Activated CD4-positive, alpha-beta T cell treated with anti-CD3 and anti-CD28 coated beads, Interleukin-2, amount 10 ng/mL, durations not matched to agents 7 days and 5 days (primary cell): ENCODE results near the gene ADGRL4. TPM values are rescaled to one million over a fixed set of nuclear protein-coding genes. Genes with fewer than 3 reads are reported as not detected.
A peak's percentile ranks its signal among the peaks of the same experiment; 100 is the strongest.

Source experiments
- CTCF ChIA-PET: fragments of 350-600 bp; sonication (Branson Sonifier 250); formaldehyde crosslinking; loops from one replicate; lab custom pipeline; 2021; ENCODE audit warnings: antibody characterized with exemption; lab: Charles Lee
- POLR2A ChIA-PET: fragments of 350-600 bp; sonication (Branson Sonifier 250); formaldehyde crosslinking; loops from one replicate; lab custom pipeline; 2021; ENCODE audit warnings: antibody characterized with exemption; lab: Charles Lee
- DNase-seq: peaks from one replicate; pipeline ENCODE4 v3.0.0-alpha.2; 2020
- H3K27ac Mint-ChIP-seq: one replicate; pipeline ENCODE4 v1.8.0; 2021; ENCODE audit warnings: mild to moderate bottlenecking, moderate library complexity, mixed read lengths
- H3K27me3 Mint-ChIP-seq: one replicate; pipeline ENCODE4 v1.8.0; 2021; ENCODE audit warnings: mixed read lengths
- H3K36me3 Mint-ChIP-seq: one replicate; pipeline ENCODE4 v1.8.0; 2021; ENCODE audit warnings: low read depth, mixed read lengths
- H3K4me1 Mint-ChIP-seq: one replicate; pipeline ENCODE4 v1.8.0; 2021; ENCODE audit warnings: mixed read lengths
- H3K4me3 Mint-ChIP-seq: one replicate; pipeline ENCODE4 v1.8.0; 2021; ENCODE audit warnings: mild to moderate bottlenecking, moderate library complexity, mixed read lengths
- H3K9me3 Mint-ChIP-seq: one replicate; pipeline ENCODE4 v1.8.0; 2021; ENCODE audit warnings: mixed read lengths
- total RNA-seq, 2 experiments: library from RNA; stranded (reverse); gene quantifications; one replicate each; pipeline ENCODE4 v1.2.3, GENCODE V29; 2021

ADGRL4 gene
- total RNA-seq, result not detected

- peaks cover 8% of the 10 kb centered on the region for H3K27me3 Mint-ChIP-seq
- no peaks in the 10 kb centered on the region for H3K9me3 Mint-ChIP-seq
- DNase-seq, result no peak
- ChIA-PET POLR2A (no interaction called here), CTCF (no interaction called here)
- no peak within 1 kb of the TSS for H3K4me3 Mint-ChIP-seq
- no peak within 1 kb of the TSS for H3K27ac Mint-ChIP-seq
- no peaks in the 10 kb centered on the region for H3K36me3 Mint-ChIP-seq
- no peaks in the 10 kb centered on the region for H3K4me1 Mint-ChIP-seq
Observed at GRCh38 chr1:79006564-79006963, at the start of gene ADGRL4. ADGRL4 (minus strand) TSS chr1:79006730; CDS start chr1:79006654, 76 bp downstream.

GRCh38 chr1:79055856-79056255 is 49.3 kb upstream of the ADGRL4 start:
- DNase-seq, result no peak
- POLR2A ChIA-PET, result no interaction called here
- Mint-ChIP-seq H3K27ac (no peak overlapping the region), H3K9me3 (peaks cover 9% of the 10 kb centered on the region), H3K27me3 (peaks cover 2% of the 10 kb centered on the region), H3K4me3 (no peak overlapping the region), H3K4me1 (peaks cover 10% of the 10 kb centered on the region), H3K36me3 (no peaks in the 10 kb centered on the region)
- CTCF ChIA-PET, result no interaction called here

GRCh38 chr1:79052829-79053449 is 46.4 kb upstream of the ADGRL4 start:
- peak overlapping the region; percentile 69 for H3K4me3 Mint-ChIP-seq
- DNase-seq, result no peak
- H3K4me1 Mint-ChIP-seq, result peaks cover 10% of the 10 kb centered on the region
- H3K9me3 Mint-ChIP-seq, result peaks cover 14% of the 10 kb centered on the region
- CTCF ChIA-PET, result interaction anchor here (0.7 kb wide), 1 partner anchor 326 kb away, joined by 3 read pairs; no protein-coding TSS in a partner anchor
- H3K36me3 Mint-ChIP-seq, result no peaks in the 10 kb centered on the region
- peak overlapping the region; percentile 83 for H3K27ac Mint-ChIP-seq
- POLR2A ChIA-PET, result no interaction called here
- H3K27me3 Mint-ChIP-seq, result peaks cover 6% of the 10 kb centered on the region

- POLR2A ChIA-PET, result no interaction called here
- Mint-ChIP-seq H3K9me3 (peaks cover 4% of the 10 kb centered on the region), H3K4me3 (no peak overlapping the region), H3K27ac (no peak overlapping the region), H3K36me3 (no peaks in the 10 kb centered on the region), H3K4me1 (peaks cover 10% of the 10 kb centered on the region), H3K27me3 (peaks cover 7% of the 10 kb centered on the region)
- CTCF ChIA-PET, result no interaction called here
- DNase-seq, result no peak
Observed at GRCh38 chr1:79044974-79045650, 38.6 kb upstream of the ADGRL4 start.

DNA sequence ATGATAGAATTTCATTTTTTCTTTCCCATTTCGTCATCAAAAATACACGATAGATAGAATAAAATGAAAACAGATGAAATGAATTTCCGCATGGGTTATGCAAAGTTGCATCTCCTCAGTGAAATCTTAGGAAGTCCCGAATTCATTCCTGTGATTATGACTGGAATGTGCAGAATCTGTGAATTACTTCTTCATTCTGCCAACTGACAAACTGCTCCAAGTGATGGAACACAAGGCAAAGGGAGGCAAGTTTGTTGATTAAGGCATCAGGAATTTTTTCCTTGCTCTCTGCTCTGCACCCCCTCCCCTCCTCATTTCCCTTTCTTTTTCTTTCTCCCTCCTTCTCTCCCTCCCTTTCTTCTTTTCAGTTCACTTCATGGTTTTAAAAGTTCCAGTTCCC is 37.0 kb upstream of the ADGRL4 start:
- peaks cover 3% of the 10 kb centered on the region for H3K9me3 Mint-ChIP-seq
- H3K4me1 Mint-ChIP-seq, result peaks cover 12% of the 10 kb centered on the region
- POLR2A ChIA-PET, result no interaction called here
- H3K27me3 Mint-ChIP-seq, result peaks cover 4% of the 10 kb centered on the region
- CTCF ChIA-PET, result no interaction called here
- no peak for DNase-seq
- H3K36me3 Mint-ChIP-seq, result no peaks in the 10 kb centered on the region
- no peak overlapping the region for H3K4me3 Mint-ChIP-seq
- no peak overlapping the region for H3K27ac Mint-ChIP-seq

DNA sequence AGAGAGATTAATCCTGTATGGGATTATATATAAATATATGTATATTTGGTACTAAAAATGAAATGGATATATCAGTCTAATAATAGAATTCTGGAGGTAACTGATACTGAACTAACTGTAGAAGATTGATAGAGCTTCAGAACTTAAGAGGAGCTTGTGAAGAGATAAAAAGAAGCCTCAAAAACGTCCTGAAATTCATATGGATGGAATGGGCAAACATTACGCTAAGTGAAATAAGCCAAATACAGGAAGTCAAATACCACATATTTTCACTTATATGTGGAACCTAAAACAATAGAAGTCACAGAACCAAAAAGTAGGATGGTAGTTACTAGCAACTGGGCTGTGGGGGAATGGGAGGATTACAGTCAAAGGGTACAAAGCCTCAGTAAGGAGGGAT is 36.0 kb upstream of the ADGRL4 start:
- CTCF ChIA-PET, result no interaction called here
- DNase-seq, result no peak
- POLR2A ChIA-PET, result no interaction called here
- peaks cover 12% of the 10 kb centered on the region for H3K4me1 Mint-ChIP-seq
- peaks cover 8% of the 10 kb centered on the region for H3K9me3 Mint-ChIP-seq
- no peak overlapping the region for H3K27ac Mint-ChIP-seq
- H3K36me3 Mint-ChIP-seq, result no peaks in the 10 kb centered on the region
- no peak overlapping the region for H3K4me3 Mint-ChIP-seq
- H3K27me3 Mint-ChIP-seq, result peaks cover 4% of the 10 kb centered on the region

DNA sequence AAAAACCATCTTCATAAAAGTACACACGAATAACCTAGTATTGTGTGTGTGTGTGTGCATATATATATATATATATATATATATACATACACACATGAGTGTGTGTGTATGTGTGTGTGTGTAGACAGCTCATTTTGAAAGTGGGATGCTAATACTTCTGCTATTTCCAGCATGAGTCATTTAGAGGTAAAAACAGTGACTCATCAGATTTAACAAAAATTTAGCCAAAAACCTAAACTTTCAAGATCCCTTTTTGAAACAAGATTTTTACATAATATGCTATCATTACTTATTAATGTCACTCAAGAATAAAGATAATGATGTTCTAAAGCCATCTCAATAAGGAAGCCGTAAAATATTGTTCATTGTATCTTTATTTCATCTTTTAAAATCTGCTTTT is 35.6 kb upstream of the ADGRL4 start:
- H3K4me1 Mint-ChIP-seq, result peaks cover 12% of the 10 kb centered on the region
- peaks cover 12% of the 10 kb centered on the region for H3K9me3 Mint-ChIP-seq
- H3K27me3 Mint-ChIP-seq, result peaks cover 4% of the 10 kb centered on the region
- no peak overlapping the region for H3K4me3 Mint-ChIP-seq
- no peak overlapping the region for H3K27ac Mint-ChIP-seq
- POLR2A ChIA-PET, result no interaction called here
- CTCF ChIA-PET, result no interaction called here
- DNase-seq, result no peak
- H3K36me3 Mint-ChIP-seq, result no peaks in the 10 kb centered on the region

DNA sequence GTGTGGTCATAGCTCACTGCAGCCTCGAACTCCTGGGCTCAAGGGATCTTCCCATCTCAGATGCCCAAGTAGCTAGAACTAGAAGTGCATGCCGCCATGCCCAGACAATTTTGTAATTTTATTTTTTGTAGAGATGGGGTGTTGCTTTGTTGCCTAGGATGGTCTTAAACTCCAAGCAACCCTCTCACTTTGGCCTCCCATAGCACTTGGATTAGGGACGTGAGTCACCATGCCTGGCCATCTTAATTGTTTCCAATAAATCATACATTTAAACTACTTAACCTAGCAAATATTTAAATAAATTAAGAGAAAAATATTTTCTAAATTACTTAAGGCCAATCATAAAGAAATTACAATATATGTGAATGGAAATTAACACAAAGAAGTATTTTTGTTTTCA is 35.1 kb upstream of the ADGRL4 start:
- no peak overlapping the region for H3K4me3 Mint-ChIP-seq
- DNase-seq, result no peak
- POLR2A ChIA-PET, result no interaction called here
- peaks cover 12% of the 10 kb centered on the region for H3K4me1 Mint-ChIP-seq
- no peaks in the 10 kb centered on the region for H3K36me3 Mint-ChIP-seq
- H3K9me3 Mint-ChIP-seq, result peaks cover 12% of the 10 kb centered on the region
- H3K27ac Mint-ChIP-seq, result no peak overlapping the region
- peaks cover 4% of the 10 kb centered on the region for H3K27me3 Mint-ChIP-seq
- CTCF ChIA-PET, result no interaction called here

DNA sequence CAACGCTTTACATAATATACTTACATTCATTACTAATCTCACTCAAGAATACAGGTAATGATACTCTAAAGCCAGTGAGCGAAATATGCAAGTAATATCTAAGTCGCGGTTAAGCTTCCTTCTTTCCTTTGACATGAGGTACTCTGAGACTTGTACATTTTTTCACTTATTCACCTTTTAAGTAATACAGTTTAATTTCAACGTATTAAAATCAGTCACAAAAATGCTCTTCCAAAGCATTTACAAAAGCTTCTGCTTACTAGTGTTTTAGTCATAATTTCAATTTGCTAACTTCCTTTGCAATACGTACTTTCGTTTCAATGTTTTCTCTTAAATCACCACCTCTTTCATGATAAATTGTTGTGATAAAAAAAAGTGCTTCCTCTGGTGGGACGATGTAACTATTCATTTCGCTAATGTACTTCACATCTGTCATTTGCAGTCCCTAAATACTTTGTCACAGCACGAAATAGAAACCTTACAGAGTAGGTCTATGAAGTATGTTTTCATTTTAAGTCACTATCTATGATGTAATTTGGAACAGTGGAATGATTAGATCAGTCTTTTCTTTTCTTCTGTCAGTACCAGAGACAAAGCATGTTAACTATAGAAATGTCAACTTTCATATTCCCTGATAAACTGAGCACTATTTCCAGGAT is 34.0 kb upstream of the ADGRL4 start:
- peak overlapping the region; percentile 21 for H3K27ac Mint-ChIP-seq
- ChIA-PET CTCF (no interaction called here), POLR2A (no interaction called here)
- no peak for DNase-seq
- peak overlapping the region; percentile 66 for H3K4me3 Mint-ChIP-seq
- no peaks in the 10 kb centered on the region for H3K36me3 Mint-ChIP-seq
- H3K27me3 Mint-ChIP-seq, result peaks cover 4% of the 10 kb centered on the region
- H3K9me3 Mint-ChIP-seq, result peaks cover 18% of the 10 kb centered on the region
- peaks cover 12% of the 10 kb centered on the region for H3K4me1 Mint-ChIP-seq

- peaks cover 12% of the 10 kb centered on the region for H3K4me1 Mint-ChIP-seq
- no peak for DNase-seq
- ChIA-PET CTCF (no interaction called here), POLR2A (no interaction called here)
- H3K4me3 Mint-ChIP-seq, result no peak overlapping the region
- no peaks in the 10 kb centered on the region for H3K27me3 Mint-ChIP-seq
- peaks cover 18% of the 10 kb centered on the region for H3K9me3 Mint-ChIP-seq
- no peak overlapping the region for H3K27ac Mint-ChIP-seq
- H3K36me3 Mint-ChIP-seq, result no peaks in the 10 kb centered on the region
Observed at GRCh38 chr1:79037085-79037484, 30.6 kb upstream of the ADGRL4 start.

DNA sequence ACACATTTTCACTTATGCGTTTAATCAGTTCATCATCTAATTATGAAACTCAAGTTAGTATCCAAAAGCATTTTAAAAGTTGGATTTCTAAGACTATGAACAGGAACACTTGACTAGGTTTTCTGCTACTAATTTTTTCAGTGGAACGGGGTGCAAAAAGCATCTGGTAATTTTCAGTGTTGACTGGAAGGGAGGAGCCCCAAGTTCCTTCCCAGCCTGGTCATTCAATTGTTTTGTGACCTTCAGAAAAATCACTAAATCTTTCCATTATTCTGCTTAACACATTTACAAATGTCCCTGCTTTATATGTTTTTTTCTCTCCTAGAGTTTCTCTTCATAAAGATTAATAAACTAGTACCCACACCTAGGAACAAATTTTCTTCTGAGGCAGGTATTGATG is 6.0 kb upstream of the ADGRL4 start:
- H3K4me1 Mint-ChIP-seq, result no peaks in the 10 kb centered on the region
- H3K27me3 Mint-ChIP-seq, result no peaks in the 10 kb centered on the region
- DNase-seq, result no peak
- ChIA-PET CTCF (no interaction called here), POLR2A (no interaction called here)
- no peaks in the 10 kb centered on the region for H3K36me3 Mint-ChIP-seq
- H3K9me3 Mint-ChIP-seq, result no peaks in the 10 kb centered on the region
- no peak overlapping the region for H3K4me3 Mint-ChIP-seq
- no peak overlapping the region for H3K27ac Mint-ChIP-seq

DNA sequence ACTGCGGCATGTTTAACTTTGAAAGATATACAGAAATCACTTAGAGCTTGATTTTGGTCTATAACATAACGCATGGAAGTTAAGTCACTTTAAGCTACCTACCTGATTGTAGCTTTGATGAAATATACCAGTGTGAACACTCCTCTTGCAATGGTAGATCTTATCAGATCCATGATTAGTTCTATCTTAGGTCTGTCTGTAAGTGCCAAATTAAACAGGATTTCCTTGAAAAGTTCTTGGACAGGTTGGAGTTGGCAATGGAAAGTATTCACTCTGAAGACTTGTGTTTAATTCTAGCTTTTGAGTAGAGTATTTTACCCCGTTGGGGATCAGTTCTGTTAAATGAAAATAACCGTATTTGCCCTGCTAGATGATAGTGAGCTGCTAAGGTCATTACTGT is 4.1 kb upstream of the ADGRL4 start:
- DNase-seq, result no peak
- no peak overlapping the region for H3K4me3 Mint-ChIP-seq
- no peaks in the 10 kb centered on the region for H3K9me3 Mint-ChIP-seq
- ChIA-PET POLR2A (no interaction called here), CTCF (no interaction called here)
- no peak overlapping the region for H3K27ac Mint-ChIP-seq
- H3K4me1 Mint-ChIP-seq, result no peaks in the 10 kb centered on the region
- peaks cover 8% of the 10 kb centered on the region for H3K27me3 Mint-ChIP-seq
- no peaks in the 10 kb centered on the region for H3K36me3 Mint-ChIP-seq

GRCh38 chr1:79005945-79006344 is 585 bp downstream of the ADGRL4 start:
- CTCF ChIA-PET, result no interaction called here
- POLR2A ChIA-PET, result no interaction called here
- Mint-ChIP-seq H3K4me3 (no peak overlapping the region), H3K27me3 (peaks cover 8% of the 10 kb centered on the region), H3K27ac (no peak overlapping the region), H3K4me1 (no peaks in the 10 kb centered on the region), H3K36me3 (no peaks in the 10 kb centered on the region), H3K9me3 (no peaks in the 10 kb centered on the region)
- no peak for DNase-seq
